Spinal cord (tissue), 10 donors: ENCODE results near the gene SLFN14. TPM values are rescaled to one million over a fixed set of nuclear protein-coding genes. Genes with fewer than 3 reads are reported as not detected.
"Not testable (repeated sequence)": the region's sequence is repeated elsewhere in the genome, so short reads cannot be mapped to it uniquely, and the experiment has no call there.

Experiments used
- DNase-seq, 6 donors: peaks; one replicate each; pipeline versions ENCODE4 v3.0.0 to v3.0.0-alpha.2; 2013 to 2015; ENCODE audit warnings: low spot score in 6 of 6, low read depth in 4 of 6
- H3K27ac ChIP-seq: one replicate; pipeline ENCODE4 v1.5.1; 2013; ENCODE audit warnings: low read depth, low read length, control low read depth
- H3K27me3 ChIP-seq: one replicate; pipeline ENCODE4 v1.6.1; 2013; ENCODE audit warnings: low read length; ENCODE audit not compliant: control insufficient read depth, insufficient read depth
- H3K36me3 ChIP-seq: one replicate; pipeline ENCODE4 v1.6.1; 2013; ENCODE audit warnings: low read length; ENCODE audit not compliant: control insufficient read depth, insufficient read depth
- H3K4me1 ChIP-seq: one replicate; pipeline ENCODE4 v1.6.1; 2013; ENCODE audit warnings: low read length; ENCODE audit not compliant: control insufficient read depth, insufficient read depth
- H3K4me3 ChIP-seq: one replicate; pipeline ENCODE4 v1.5.1; 2013; ENCODE audit warnings: low read depth, low read length, control low read depth
- H3K9me3 ChIP-seq: one replicate; pipeline ENCODE4 v1.6.1; 2013; ENCODE audit warnings: low read length; ENCODE audit not compliant: control insufficient read depth, insufficient read depth
- WGBS: methylation state at CpG from one replicate; pipeline ENCODE4 v1.1.5; 2013; ENCODE audit warnings: missing lambda C conversion rate; ENCODE audit not compliant: insufficient coverage; 5-methylcytosine and 5-hydroxymethylcytosine counted together
- polyA plus RNA-seq, 2 donors: library from polyadenylated mRNA; unstranded; fragments of 120-200 nt; gene quantifications; one replicate each; pipeline ENCODE4 v1.2.1, GENCODE V29; 2013; ENCODE audit not compliant: insufficient read length in 2 of 2
- total RNA-seq, 2 donors: library from RNA; depleted of rRNA in 1 of 2; stranded (reverse); fragments of 120-200 nt in 1 of 2; fragments of >200 nt in 1 of 2; gene quantifications; one replicate each; pipeline versions ENCODE4 v1.2.3 to v1.2.4, GENCODE V29; 2013 to 2014
- donor health status: healthy.

Gene SLFN14
- total and polyA plus RNA-seq, 4 donors = 0.09 to 1.4 (median 0.50) TPM; not detected in 1

DNA sequence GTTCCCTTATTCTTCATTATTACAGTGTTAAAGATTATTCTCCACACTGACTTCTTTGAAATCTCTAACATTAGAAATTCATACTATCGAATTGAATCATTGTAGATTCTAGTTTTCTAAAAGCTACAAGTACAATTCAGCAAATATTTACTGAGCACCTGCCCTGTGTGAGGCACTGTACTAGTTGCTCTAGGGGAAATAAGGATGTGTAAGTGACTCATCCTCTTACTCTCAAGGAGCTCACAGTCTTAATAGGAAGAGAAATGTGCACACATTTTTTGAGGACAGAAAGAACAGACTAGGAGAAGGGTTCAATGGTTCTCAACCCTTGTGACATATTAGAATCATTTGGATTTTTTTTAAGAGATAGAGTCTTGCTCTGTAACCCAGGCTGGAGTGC, 15.5 kb downstream of the SLFN14 start:
- Histone ChIP-seq H3K27ac (no peak overlapping the region), H3K36me3 (no peaks in the 10 kb centered on the region), H3K9me3 (no peaks in the 10 kb centered on the region), H3K4me1 (no peaks in the 10 kb centered on the region), H3K27me3 (peaks cover 17% of the 10 kb centered on the region), H3K4me3 (no peak overlapping the region)
- no CpG with 5 or more reads among the region's 1 CpG for WGBS
- no peak for DNase-seq

DNA sequence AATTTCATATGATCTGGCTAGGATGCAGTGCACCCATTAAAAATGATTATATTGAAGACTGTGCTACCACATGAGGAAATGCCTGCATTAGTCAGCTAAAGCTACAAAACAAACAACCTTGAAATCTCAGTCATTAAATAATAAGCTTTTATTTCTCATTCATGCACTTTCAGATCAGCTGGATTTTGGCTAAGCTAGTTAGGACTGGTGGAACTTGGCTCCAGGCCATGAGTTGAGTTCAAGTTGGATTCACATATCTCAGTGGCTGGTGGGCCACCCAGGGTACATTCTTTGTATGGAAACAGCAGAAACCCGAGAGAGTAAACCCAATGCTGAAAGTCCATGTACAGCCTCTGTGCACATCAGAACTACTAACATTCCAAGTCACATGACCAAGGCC, 16.8 kb downstream of the SLFN14 start:
- no peak for DNase-seq
- Histone ChIP-seq H3K27me3 (peaks cover 21% of the 10 kb centered on the region), H3K9me3 (no peaks in the 10 kb centered on the region), H3K4me1 (no peaks in the 10 kb centered on the region), H3K36me3 (no peaks in the 10 kb centered on the region), H3K4me3 (no peak overlapping the region), H3K27ac (no peak overlapping the region)
- no CpG with 5 or more reads among the region's 1 CpG for WGBS

GRCh38 chr17:35542990-35543389, 17.6 kb downstream of the SLFN14 start:
- Histone ChIP-seq H3K4me1 (no peaks in the 10 kb centered on the region), H3K4me3 (no peak overlapping the region), H3K36me3 (no peaks in the 10 kb centered on the region), H3K9me3 (no peaks in the 10 kb centered on the region), H3K27me3 (peaks cover 18% of the 10 kb centered on the region), H3K27ac (no peak overlapping the region)
- no peak for DNase-seq

DNA sequence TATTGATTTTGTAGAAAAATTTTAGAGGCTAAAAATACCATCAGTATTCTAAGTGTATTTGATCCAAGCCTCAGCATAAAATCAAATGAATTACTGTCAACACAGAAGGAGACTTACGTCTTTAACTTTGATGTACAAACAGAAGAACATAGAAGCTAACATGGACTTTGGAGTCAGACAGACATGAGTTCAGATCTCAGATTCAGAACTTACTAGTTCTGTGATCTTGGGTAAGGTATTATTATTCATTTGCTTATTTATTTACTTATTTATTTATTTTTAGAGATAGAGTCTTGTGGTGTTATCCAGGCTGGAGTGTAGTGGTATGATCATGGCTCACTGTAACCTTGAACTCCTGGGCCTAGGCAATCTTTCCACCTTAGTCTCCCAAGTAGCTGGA, 19.2 kb downstream of the SLFN14 start:
- Histone ChIP-seq H3K36me3 (no peaks in the 10 kb centered on the region), H3K9me3 (no peaks in the 10 kb centered on the region), H3K27me3 (peaks cover 12% of the 10 kb centered on the region), H3K4me1 (no peaks in the 10 kb centered on the region), H3K4me3 (no peak overlapping the region), H3K27ac (no peak overlapping the region)
- no peak for DNase-seq
- no CpG with 5 or more reads among the region's 1 CpG for WGBS

- no peak overlapping the region for H3K4me3 ChIP-seq
These were observed 19.8 kb downstream of the SLFN14 start for GRCh38 chr17:35540589-35541404.

GRCh38 chr17:35539659-35540026, 21.0 kb downstream of the SLFN14 start:
- no peak for DNase-seq
- Histone ChIP-seq H3K9me3 (no peaks in the 10 kb centered on the region), H3K4me3 (no peak overlapping the region), H3K27me3 (peaks cover 12% of the 10 kb centered on the region), H3K27ac (no peak overlapping the region), H3K4me1 (no peaks in the 10 kb centered on the region), H3K36me3 (no peaks in the 10 kb centered on the region)
- 53% methylated on average over 3 of the region's 5 CpGs for WGBS

More at GRCh38 chr17:35540589-35541404, 19.8 kb downstream of the SLFN14 start:
- no peak overlapping the region for H3K27ac ChIP-seq
- H3K36me3 ChIP-seq = no peaks in the 10 kb centered on the region
- no peak for DNase-seq
- peaks cover 12% of the 10 kb centered on the region for H3K27me3 ChIP-seq
- 58% methylated on average over 2 of the region's 8 CpGs for WGBS
- no peaks in the 10 kb centered on the region for H3K4me1 ChIP-seq
- H3K9me3 ChIP-seq = no peaks in the 10 kb centered on the region

DNA sequence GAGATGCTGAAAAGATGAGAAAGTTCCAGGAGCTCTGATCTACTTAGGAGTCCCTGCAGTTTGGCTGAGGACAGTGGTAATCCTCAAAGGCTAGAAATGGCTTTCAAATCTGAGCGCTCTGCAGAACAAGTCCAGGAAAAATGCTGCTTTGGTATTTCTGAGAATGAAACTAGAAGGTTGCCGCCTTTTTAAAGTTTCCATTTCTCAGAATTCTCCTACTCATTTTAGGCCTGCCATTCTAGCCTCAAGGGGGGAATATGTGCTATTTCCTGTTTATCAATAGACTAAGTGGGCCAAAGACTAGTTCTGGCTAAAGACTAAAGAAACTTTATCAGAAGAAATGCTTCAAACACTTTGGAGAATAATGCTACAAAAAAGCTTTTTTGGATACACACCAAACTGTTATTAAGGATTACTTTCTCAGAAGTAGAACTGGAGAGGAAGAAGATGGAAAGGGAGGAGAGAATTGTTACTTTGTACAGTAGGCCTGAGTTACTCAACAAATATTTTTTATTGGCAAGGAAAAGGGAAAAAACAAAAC, 22.9 kb downstream of the SLFN14 start, which contains the start of gene SLFN12L:
TSS of gene SLFN12L (minus strand) at position 78 of the 541 bp plus-strand sequence. CDS start 15,314 bp downstream, outside the sequence.
- peak in 1 of 6 donors; percentile 16 for DNase-seq
- Histone ChIP-seq H3K27me3 (peaks cover 12% of the 10 kb centered on the region), H3K36me3 (no peaks in the 10 kb centered on the region), H3K4me1 (no peaks in the 10 kb centered on the region), H3K27ac (no peak within 1 kb of the TSS), H3K9me3 (no peaks in the 10 kb centered on the region), H3K4me3 (no peak within 1 kb of the TSS)
- WGBS = 100% methylated on average over 1 of the region's 2 CpGs

DNA sequence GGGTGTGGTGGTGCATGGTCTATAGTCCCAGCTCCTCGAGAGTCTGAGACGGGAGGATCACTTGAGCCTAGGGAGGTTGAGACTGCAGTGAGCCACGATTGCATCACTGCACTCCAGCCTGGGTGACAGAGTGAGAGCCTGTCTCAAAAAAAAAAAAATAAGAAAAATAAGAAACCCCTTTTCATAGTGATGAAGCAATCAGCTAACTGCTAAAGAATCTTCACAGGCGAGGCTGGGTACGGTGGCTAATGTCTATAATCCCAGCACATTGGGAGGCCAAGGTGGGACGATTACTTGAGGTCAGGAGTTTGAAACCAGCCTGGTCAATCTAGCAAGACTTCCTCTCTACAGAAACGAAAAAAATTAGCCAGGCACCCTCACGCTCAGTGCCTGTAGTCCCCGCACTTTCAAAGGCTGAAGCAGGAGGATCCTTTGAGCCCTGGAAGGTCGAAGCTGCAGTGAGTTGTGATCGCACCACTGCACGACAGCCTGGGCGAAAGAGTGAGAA, 23.9 kb downstream of the SLFN14 start:
- Histone ChIP-seq H3K27me3 (peaks cover 12% of the 10 kb centered on the region), H3K36me3 (no peaks in the 10 kb centered on the region), H3K4me3 (no peak overlapping the region), H3K9me3 (no peaks in the 10 kb centered on the region), H3K4me1 (no peaks in the 10 kb centered on the region), H3K27ac (no peak overlapping the region)
- WGBS = 90% methylated on average over 10 of the region's 13 CpGs
- DNase-seq = no peak

DNA sequence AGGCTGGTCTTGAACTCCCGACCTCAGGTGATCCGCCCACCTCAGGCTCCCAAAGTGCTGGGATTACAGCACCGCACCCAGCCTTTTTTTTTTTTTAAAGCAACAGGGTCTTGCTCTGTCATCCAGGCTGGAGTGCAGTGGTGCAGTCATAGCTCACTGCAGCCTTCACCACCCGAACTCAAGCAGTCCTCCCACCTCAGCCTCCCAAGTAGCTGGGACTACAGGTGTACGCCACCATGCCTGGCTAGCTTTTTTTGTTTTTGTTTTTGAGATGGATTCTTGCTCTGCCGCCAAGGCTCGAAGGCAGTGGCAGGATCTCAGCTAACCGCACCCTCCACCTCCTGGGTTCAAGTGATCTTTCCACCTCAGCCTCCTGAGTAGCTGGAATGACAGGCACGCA, 25.2 kb downstream of the SLFN14 start:
- not testable (repeated sequence) for DNase-seq
- 95% methylated on average over 3 of the region's 9 CpGs for whole genome bisulfite sequencing

More for the DNA sequence above, 25.2 kb downstream of the SLFN14 start:
- not testable (repeated sequence) for H3K36me3 ChIP-seq, H3K9me3 ChIP-seq, H3K27me3 ChIP-seq, H3K4me3 ChIP-seq, H3K27ac ChIP-seq, H3K4me1 ChIP-seq
